Measurements from ENCODE around the gene ABCG1. TPM values are rescaled to one million over a fixed set of nuclear protein-coding genes. Genes with fewer than 3 reads are reported as not detected.

Gene ABCG1
- total RNA-seq, 4 donors from 2014 or later = 16.1 to 25.9 (median 20.0) TPM

- no peak for DNase-seq (ENCODE audit: extremely low spot score)
- TF ChIP-seq POLR2AphosphoS5 (IDR thresholded peaks at IDR 0.05) (no peak), POLR2A (IDR thresholded peaks at IDR 0.05; ENCODE audit: low read depth) (no peak), EP300 (IDR thresholded peaks at IDR 0.05) (no peak), CTCF (IDR thresholded peaks at IDR 0.05) (no peak)
- intact Hi-C loops (cut with DNase I) = no loop called here
- no peak overlapping the region for H3K27ac ChIP-seq (replicated peaks in 1 of 4)
- 76% methylated on average over 6 of the region's 8 CpGs for WGBS
- H3K27me3 ChIP-seq = no peaks in the 10 kb centered on the region
- H3K36me3 ChIP-seq = no peaks in the 10 kb centered on the region
- peaks cover 2 to 52% (median 33%) of the 10 kb centered on the region in 4 donors for H3K4me1 ChIP-seq
- H3K4me3 ChIP-seq = no peak overlapping the region
- no peaks in the 10 kb centered on the region for H3K9me3 ChIP-seq
These were observed 34.5 kb downstream of the ABCG1 start for GRCh38 chr21:42253466-42253865.

- Histone ChIP-seq H3K4me1 (peaks cover 8 to 58% (median 39%) of the 10 kb centered on the region in 4 donors), H3K9me3 (no peaks in the 10 kb centered on the region), H3K4me3 (no peak overlapping the region), H3K27me3 (no peaks in the 10 kb centered on the region), H3K36me3 (no peaks in the 10 kb centered on the region), H3K27ac (replicated peaks in 1 of 4) (no peak overlapping the region)
- intact Hi-C loops (cut with DNase I) = no loop called here
- WGBS = 73% methylated on average over 6 of the region's 6 CpGs
- TF ChIP-seq POLR2AphosphoS5 (IDR thresholded peaks at IDR 0.05) (no peak), POLR2A (IDR thresholded peaks at IDR 0.05; ENCODE audit: low read depth) (no peak), CTCF (IDR thresholded peaks at IDR 0.05) (no peak), EP300 (IDR thresholded peaks at IDR 0.05) (no peak)
- DNase-seq (ENCODE audit: extremely low spot score) = no peak
These were observed 35.1 kb downstream of the ABCG1 start for GRCh38 chr21:42254083-42254482.

GRCh38 chr21:42254651-42255601, 36.0 kb downstream of the ABCG1 start:
- no peak overlapping the region for H3K4me3 ChIP-seq
- no peaks in the 10 kb centered on the region for H3K27me3 ChIP-seq
- H3K27ac ChIP-seq (replicated peaks in 1 of 4) = no peak overlapping the region
- WGBS = 80% methylated on average over 15 of the region's 17 CpGs
- intact Hi-C loops (cut with DNase I) = no loop called here
- TF ChIP-seq POLR2AphosphoS5 (IDR thresholded peaks at IDR 0.05) (no peak), EP300 (IDR thresholded peaks at IDR 0.05) (no peak), POLR2A (IDR thresholded peaks at IDR 0.05; ENCODE audit: low read depth) (no peak), CTCF (IDR thresholded peaks at IDR 0.05) (no peak)
- H3K9me3 ChIP-seq = no peaks in the 10 kb centered on the region
- H3K36me3 ChIP-seq = no peaks in the 10 kb centered on the region
- no peak for DNase-seq (ENCODE audit: extremely low spot score)
- H3K4me1 ChIP-seq = peaks cover 12 to 66% (median 44%) of the 10 kb centered on the region in 4 donors

GRCh38 chr21:42255825-42256224, 36.9 kb downstream of the ABCG1 start:
- H3K27ac ChIP-seq (replicated peaks in 1 of 4) = no peak overlapping the region
- H3K27me3 ChIP-seq = no peaks in the 10 kb centered on the region
- no peaks in the 10 kb centered on the region for H3K36me3 ChIP-seq
- TF ChIP-seq POLR2AphosphoS5 (IDR thresholded peaks at IDR 0.05) (no peak), CTCF (IDR thresholded peaks at IDR 0.05) (no peak), EP300 (IDR thresholded peaks at IDR 0.05) (no peak), POLR2A (IDR thresholded peaks at IDR 0.05; ENCODE audit: low read depth) (no peak)
- no peaks in the 10 kb centered on the region for H3K9me3 ChIP-seq
- H3K4me1 ChIP-seq = peaks cover 12 to 71% (median 52%) of the 10 kb centered on the region in 4 donors
- no peak overlapping the region for H3K4me3 ChIP-seq
- intact Hi-C loops (cut with DNase I) = no loop called here
- 90% methylated on average over 4 of the region's 4 CpGs for WGBS
- no peak for DNase-seq (ENCODE audit: extremely low spot score)

Data from esophagus muscularis mucosa (tissue), 4 donors.